HG03108 (cell line): ENCODE data around the gene FBXL3.
A peak's percentile ranks its signal among the peaks of the same experiment; 100 is the strongest.
"Not testable (repeated sequence)": the region's sequence is repeated elsewhere in the genome, so short reads cannot be mapped to it uniquely, and the experiment has no call there.

Source experiments
- ATAC-seq: cut with Tn5 transposase; IDR thresholded peaks from one replicate; pipeline ENCODE4 v1.9.1; 2021; ENCODE audit warnings: moderate library complexity; ENCODE audit not compliant: unreplicated experiment

Gene FBXL3

GRCh38 chr13:77028202-77028601, 1.2 kb upstream of the FBXL3 start:
- no peak for ATAC-seq

GRCh38 chr13:77026255-77026860, 601 bp downstream of the FBXL3 start:
- peak; percentile 50 for ATAC-seq

- no peak for ATAC-seq
Measured at GRCh38 chr13:77022341-77022740, 4.6 kb downstream of the FBXL3 start.

GRCh38 chr13:77019756-77020155, 7.2 kb downstream of the FBXL3 start:
- ATAC-seq, result no peak

GRCh38 chr13:77016888-77017623, 9.9 kb downstream of the FBXL3 start:
- ATAC-seq, result no peak

- no peak for ATAC-seq
Measured at GRCh38 chr13:77016251-77016812, 10.6 kb downstream of the FBXL3 start.

- no peak for ATAC-seq
Measured at GRCh38 chr13:77014906-77015685, 11.9 kb downstream of the FBXL3 start.

GRCh38 chr13:77013853-77014542, 13.0 kb downstream of the FBXL3 start:
- ATAC-seq, result no peak

GRCh38 chr13:77009719-77010118, 17.2 kb downstream of the FBXL3 start:
- not testable (repeated sequence) for ATAC-seq

GRCh38 chr13:77009011-77009410, 17.9 kb downstream of the FBXL3 start:
- no peak for ATAC-seq

GRCh38 chr13:77008337-77008736, 18.6 kb downstream of the FBXL3 start:
- ATAC-seq, result not testable (repeated sequence)

- no peak for ATAC-seq
Measured at GRCh38 chr13:77002590-77003190, 24.3 kb downstream of the FBXL3 start.

GRCh38 chr13:77001963-77002587, 24.9 kb downstream of the FBXL3 start:
- ATAC-seq, result no peak

GRCh38 chr13:77001540-77001939, 25.4 kb downstream of the FBXL3 start:
- no peak for ATAC-seq

- no peak for ATAC-seq
Measured at GRCh38 chr13:77000475-77000874, 26.5 kb downstream of the FBXL3 start.

GRCh38 chr13:76994281-76994680, 32.7 kb downstream of the FBXL3 start:
- no peak for ATAC-seq

- no peak for ATAC-seq
Measured at GRCh38 chr13:76993473-76993872, 33.5 kb downstream of the FBXL3 start.

GRCh38 chr13:76993021-76993420, 33.9 kb downstream of the FBXL3 start:
- no peak for ATAC-seq

GRCh38 chr13:76992548-76993001, 34.4 kb downstream of the FBXL3 start:
- ATAC-seq, result no peak
